WTC11 (cell line): ENCODE data around the gene EPHA1. TPM values are rescaled to one million over a fixed set of nuclear protein-coding genes. Genes with fewer than 3 reads are reported as not detected.

ENCODE experiments used
- CBFB ChIP-seq: sonication (generic); formaldehyde crosslinking; IDR thresholded peaks from 2 replicates; pipeline ENCODE4 v1.8.1; 2022; ENCODE audit warnings: mild to moderate bottlenecking, low read depth, missing genetic modification reagents
- CDX4 ChIP-seq: fragments of 250-450 bp; sonication (Bioruptor Pico); IDR thresholded peaks from 2 replicates; pipeline ENCODE4 v1.9.0; 2021; ENCODE audit warnings: moderate library complexity, mild to moderate bottlenecking, inconsistent platforms, borderline replicate concordance
- CTCF ChIP-seq: fragments of 200-600 bp; IDR thresholded peaks from 2 replicates; pipeline ENCODE4 v1.8.0; 2022; ENCODE audit warnings: antibody characterized with exemption
- E2F1 ChIP-seq: sonication (generic); formaldehyde crosslinking; IDR thresholded peaks from 2 replicates; pipeline ENCODE4 v1.8.0; 2022; ENCODE audit warnings: mild to moderate bottlenecking, missing genetic modification reagents
- ETV6 ChIP-seq: sonication (generic); formaldehyde crosslinking; IDR thresholded peaks from 2 replicates; pipeline ENCODE4 v1.8.1; 2022; ENCODE audit warnings: mild to moderate bottlenecking, missing genetic modification reagents
- GTF2I ChIP-seq: fragments of 250-450 bp; sonication (Bioruptor Pico); conservative IDR thresholded peaks from 2 replicates; pipeline ENCODE4 v1.4.0; 2021; ENCODE audit warnings: mild to moderate bottlenecking
- HMGA2 ChIP-seq: fragments of 250-450 bp; sonication (Bioruptor Pico); IDR thresholded peaks from 2 replicates; pipeline ENCODE4 v1.4.0; 2021; ENCODE audit warnings: mild to moderate bottlenecking, moderate library complexity
- IRF2 ChIP-seq: sonication (generic); formaldehyde crosslinking; IDR thresholded peaks from 2 replicates; pipeline ENCODE4 v1.8.0; 2022; ENCODE audit warnings: low read depth, missing genetic modification reagents, borderline replicate concordance
- MXD4 ChIP-seq: fragments of 250-450 bp; sonication (Bioruptor Pico); IDR thresholded peaks from 2 replicates; pipeline ENCODE4 v1.8.0; 2021; ENCODE audit warnings: mild to moderate bottlenecking, moderate library complexity, borderline replicate concordance
- NFYB ChIP-seq: sonication (generic); formaldehyde crosslinking; conservative IDR thresholded peaks from 2 replicates; pipeline ENCODE4 v1.8.0; 2022; ENCODE audit warnings: low read depth, missing genetic modification reagents
- NR1H2 ChIP-seq: sonication (generic); formaldehyde crosslinking; IDR thresholded peaks from 2 replicates; pipeline ENCODE4 v1.9.0; 2021; ENCODE audit warnings: mild to moderate bottlenecking, moderate library complexity, missing genetic modification reagents
- NR3C1 ChIP-seq: sonication (generic); formaldehyde crosslinking; conservative IDR thresholded peaks from 2 replicates; pipeline ENCODE4 v1.8.1; 2023; ENCODE audit warnings: low read depth, mild to moderate bottlenecking, missing genetic modification reagents
- OVOL2 ChIP-seq: fragments of 250-450 bp; sonication (Bioruptor Pico); IDR thresholded peaks from 2 replicates; pipeline ENCODE4 v1.9.0; 2021; ENCODE audit warnings: mild to moderate bottlenecking, borderline replicate concordance
- PRRX2 ChIP-seq: fragments of 250-450 bp; sonication (Bioruptor Pico); IDR thresholded peaks from 2 replicates; pipeline ENCODE4 v1.8.0; 2021; ENCODE audit warnings: mild to moderate bottlenecking
- RELA ChIP-seq: sonication (generic); formaldehyde crosslinking; IDR thresholded peaks from 2 replicates; pipeline ENCODE4 v1.8.1; 2022; ENCODE audit warnings: missing genetic modification reagents, mild to moderate bottlenecking, borderline replicate concordance
- SMAD3 ChIP-seq: sonication (generic); formaldehyde crosslinking; IDR thresholded peaks from 2 replicates; pipeline ENCODE4 v1.8.0; 2022; ENCODE audit warnings: missing genetic modification reagents, mild to moderate bottlenecking, borderline replicate concordance
- SMAD4 ChIP-seq: sonication (generic); formaldehyde crosslinking; IDR thresholded peaks from 2 replicates; pipeline ENCODE4 v1.8.0; 2022; ENCODE audit warnings: mild to moderate bottlenecking, missing genetic modification reagents
- SOX15 ChIP-seq: fragments of 250-450 bp; sonication (Bioruptor Pico); IDR thresholded peaks from 2 replicates; pipeline ENCODE4 v1.9.0; 2021; ENCODE audit warnings: mild to moderate bottlenecking
- TCF7 ChIP-seq: sonication (generic); formaldehyde crosslinking; IDR thresholded peaks from 2 replicates; pipeline ENCODE4 v1.8.0; 2022; ENCODE audit warnings: mild to moderate bottlenecking, low read depth, missing genetic modification reagents, moderate library complexity
- TP53 ChIP-seq: sonication (generic); formaldehyde crosslinking; IDR thresholded peaks from 2 replicates; pipeline ENCODE4 v1.8.1; 2023; ENCODE audit warnings: mild to moderate bottlenecking, missing genetic modification reagents
- USF1 ChIP-seq: sonication (generic); formaldehyde crosslinking; IDR thresholded peaks from 2 replicates; pipeline ENCODE4 v1.8.0; 2022; ENCODE audit warnings: mild to moderate bottlenecking, missing genetic modification reagents
- ZBTB21 ChIP-seq: sonication (generic); formaldehyde crosslinking; IDR thresholded peaks from 2 replicates; pipeline ENCODE4 v1.8.1; 2023; ENCODE audit warnings: mild to moderate bottlenecking, missing genetic modification reagents, borderline replicate concordance
- ZNF138 ChIP-seq: sonication (generic); formaldehyde crosslinking; conservative IDR thresholded peaks from 2 replicates; pipeline ENCODE4 v1.8.1; 2022; ENCODE audit warnings: mild to moderate bottlenecking, moderate library complexity, missing genetic modification reagents
- ZNF219 ChIP-seq: sonication (generic); formaldehyde crosslinking; IDR thresholded peaks from 2 replicates; pipeline ENCODE4 v1.8.0; 2023; ENCODE audit warnings: missing genetic modification reagents, mild to moderate bottlenecking, borderline replicate concordance
- ZNF423 ChIP-seq: fragments of 250-450 bp; sonication (Bioruptor Pico); IDR thresholded peaks from 2 replicates; pipeline ENCODE4 v2.1.2; 2022; ENCODE audit warnings: mild to moderate bottlenecking, moderate library complexity
- total RNA-seq: library from RNA; stranded (reverse); gene quantifications from 3 replicates; pipeline ENCODE4 v1.2.3, GENCODE V29; 2021
- TF ChIP-seq, protein P1 (sequence below): sonication (generic); formaldehyde crosslinking; conservative IDR thresholded peaks from 2 replicates; pipeline ENCODE4 v1.8.1; 2023; ENCODE audit warnings: mild to moderate bottlenecking, low read depth, missing genetic modification reagents, moderate library complexity
- TF ChIP-seq, protein P2 (sequence below): sonication (generic); formaldehyde crosslinking; IDR thresholded peaks from 2 replicates; pipeline ENCODE4 v1.8.0; 2022; ENCODE audit warnings: mild to moderate bottlenecking, missing genetic modification reagents
- TF ChIP-seq, protein P3 (sequence below): sonication (generic); formaldehyde crosslinking; IDR thresholded peaks from 2 replicates; pipeline ENCODE4 v1.8.1; 2023; ENCODE audit warnings: mild to moderate bottlenecking, missing genetic modification reagents, moderate library complexity
- TF ChIP-seq, protein P4 (sequence below): sonication (generic); formaldehyde crosslinking; IDR thresholded peaks from 2 replicates; pipeline ENCODE4 v1.8.0; 2022; ENCODE audit warnings: mild to moderate bottlenecking, missing genetic modification reagents
- TF ChIP-seq, protein P5 (sequence below): sonication (generic); formaldehyde crosslinking; IDR thresholded peaks from 2 replicates; pipeline ENCODE4 v1.8.1; 2022; ENCODE audit warnings: low read depth, missing genetic modification reagents, borderline replicate concordance

Gene EPHA1
- total RNA-seq, 1 experiment from 2014 or later: 203 TPM

GRCh38 chr7:143345428-143345900, 63.2 kb downstream of the EPHA1 start (continued):
- TF ChIP-seq, protein P1, sequence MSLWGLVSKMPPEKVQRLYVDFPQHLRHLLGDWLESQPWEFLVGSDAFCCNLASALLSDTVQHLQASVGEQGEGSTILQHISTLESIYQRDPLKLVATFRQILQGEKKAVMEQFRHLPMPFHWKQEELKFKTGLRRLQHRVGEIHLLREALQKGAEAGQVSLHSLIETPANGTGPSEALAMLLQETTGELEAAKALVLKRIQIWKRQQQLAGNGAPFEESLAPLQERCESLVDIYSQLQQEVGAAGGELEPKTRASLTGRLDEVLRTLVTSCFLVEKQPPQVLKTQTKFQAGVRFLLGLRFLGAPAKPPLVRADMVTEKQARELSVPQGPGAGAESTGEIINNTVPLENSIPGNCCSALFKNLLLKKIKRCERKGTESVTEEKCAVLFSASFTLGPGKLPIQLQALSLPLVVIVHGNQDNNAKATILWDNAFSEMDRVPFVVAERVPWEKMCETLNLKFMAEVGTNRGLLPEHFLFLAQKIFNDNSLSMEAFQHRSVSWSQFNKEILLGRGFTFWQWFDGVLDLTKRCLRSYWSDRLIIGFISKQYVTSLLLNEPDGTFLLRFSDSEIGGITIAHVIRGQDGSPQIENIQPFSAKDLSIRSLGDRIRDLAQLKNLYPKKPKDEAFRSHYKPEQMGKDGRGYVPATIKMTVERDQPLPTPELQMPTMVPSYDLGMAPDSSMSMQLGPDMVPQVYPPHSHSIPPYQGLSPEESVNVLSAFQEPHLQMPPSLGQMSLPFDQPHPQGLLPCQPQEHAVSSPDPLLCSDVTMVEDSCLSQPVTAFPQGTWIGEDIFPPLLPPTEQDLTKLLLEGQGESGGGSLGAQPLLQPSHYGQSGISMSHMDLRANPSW (CRISPR knock-in tag): no peak
- TF ChIP-seq PRRX2 (CRISPR knock-in tag) (no peak), USF1 (CRISPR knock-in tag) (no peak), ETV6 (CRISPR knock-in tag) (peak; percentile 80; the same call in 1 of the 2 replicates), HMGA2 (no peak), ZNF138 (CRISPR knock-in tag) (0 out of 2 replicates have a peak, but pooled peaks have one; percentile 37), NFYB (CRISPR knock-in tag) (no peak), OVOL2 (CRISPR knock-in tag) (no peak), ZNF423 (peak; percentile 83), RELA (CRISPR knock-in tag) (no peak), ZNF219 (CRISPR knock-in tag) (no peak), NR1H2 (CRISPR knock-in tag) (no peak), SMAD4 (no peak), IRF2 (CRISPR knock-in tag) (no peak), ZBTB21 (CRISPR knock-in tag) (peak; percentile 83), TCF7 (CRISPR knock-in tag) (no peak), TP53 (CRISPR knock-in tag) (no peak), CBFB (CRISPR knock-in tag) (no peak), E2F1 (no peak), SMAD3 (CRISPR knock-in tag) (no peak), MXD4 (CRISPR knock-in tag) (no peak), NR3C1 (CRISPR knock-in tag) (no peak), SOX15 (CRISPR knock-in tag) (no peak), GTF2I (CRISPR knock-in tag) (no peak), CTCF (no peak), CDX4 (no peak)
- TF ChIP-seq, protein P2, sequence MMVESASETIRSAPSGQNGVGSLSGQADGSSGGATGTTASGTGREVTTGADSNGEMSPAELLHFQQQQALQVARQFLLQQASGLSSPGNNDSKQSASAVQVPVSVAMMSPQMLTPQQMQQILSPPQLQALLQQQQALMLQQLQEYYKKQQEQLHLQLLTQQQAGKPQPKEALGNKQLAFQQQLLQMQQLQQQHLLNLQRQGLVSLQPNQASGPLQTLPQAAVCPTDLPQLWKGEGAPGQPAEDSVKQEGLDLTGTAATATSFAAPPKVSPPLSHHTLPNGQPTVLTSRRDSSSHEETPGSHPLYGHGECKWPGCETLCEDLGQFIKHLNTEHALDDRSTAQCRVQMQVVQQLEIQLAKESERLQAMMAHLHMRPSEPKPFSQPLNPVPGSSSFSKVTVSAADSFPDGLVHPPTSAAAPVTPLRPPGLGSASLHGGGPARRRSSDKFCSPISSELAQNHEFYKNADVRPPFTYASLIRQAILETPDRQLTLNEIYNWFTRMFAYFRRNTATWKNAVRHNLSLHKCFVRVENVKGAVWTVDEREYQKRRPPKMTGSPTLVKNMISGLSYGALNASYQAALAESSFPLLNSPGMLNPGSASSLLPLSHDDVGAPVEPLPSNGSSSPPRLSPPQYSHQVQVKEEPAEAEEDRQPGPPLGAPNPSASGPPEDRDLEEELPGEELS (CRISPR knock-in tag): peak; percentile 92
- TF ChIP-seq, protein P3, sequence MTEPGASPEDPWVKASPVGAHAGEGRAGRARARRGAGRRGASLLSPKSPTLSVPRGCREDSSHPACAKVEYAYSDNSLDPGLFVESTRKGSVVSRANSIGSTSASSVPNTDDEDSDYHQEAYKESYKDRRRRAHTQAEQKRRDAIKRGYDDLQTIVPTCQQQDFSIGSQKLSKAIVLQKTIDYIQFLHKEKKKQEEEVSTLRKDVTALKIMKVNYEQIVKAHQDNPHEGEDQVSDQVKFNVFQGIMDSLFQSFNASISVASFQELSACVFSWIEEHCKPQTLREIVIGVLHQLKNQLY (CRISPR knock-in tag): no peak
- TF ChIP-seq, protein P4, sequence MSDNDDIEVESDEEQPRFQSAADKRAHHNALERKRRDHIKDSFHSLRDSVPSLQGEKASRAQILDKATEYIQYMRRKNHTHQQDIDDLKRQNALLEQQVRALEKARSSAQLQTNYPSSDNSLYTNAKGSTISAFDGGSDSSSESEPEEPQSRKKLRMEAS: peak; percentile 74
- TF ChIP-seq, protein P5, sequence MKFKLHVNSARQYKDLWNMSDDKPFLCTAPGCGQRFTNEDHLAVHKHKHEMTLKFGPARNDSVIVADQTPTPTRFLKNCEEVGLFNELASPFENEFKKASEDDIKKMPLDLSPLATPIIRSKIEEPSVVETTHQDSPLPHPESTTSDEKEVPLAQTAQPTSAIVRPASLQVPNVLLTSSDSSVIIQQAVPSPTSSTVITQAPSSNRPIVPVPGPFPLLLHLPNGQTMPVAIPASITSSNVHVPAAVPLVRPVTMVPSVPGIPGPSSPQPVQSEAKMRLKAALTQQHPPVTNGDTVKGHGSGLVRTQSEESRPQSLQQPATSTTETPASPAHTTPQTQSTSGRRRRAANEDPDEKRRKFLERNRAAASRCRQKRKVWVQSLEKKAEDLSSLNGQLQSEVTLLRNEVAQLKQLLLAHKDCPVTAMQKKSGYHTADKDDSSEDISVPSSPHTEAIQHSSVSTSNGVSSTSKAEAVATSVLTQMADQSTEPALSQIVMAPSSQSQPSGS: no peak
